Measurements from ENCODE around the gene GPA33.

The GPA33 gene

DNA sequence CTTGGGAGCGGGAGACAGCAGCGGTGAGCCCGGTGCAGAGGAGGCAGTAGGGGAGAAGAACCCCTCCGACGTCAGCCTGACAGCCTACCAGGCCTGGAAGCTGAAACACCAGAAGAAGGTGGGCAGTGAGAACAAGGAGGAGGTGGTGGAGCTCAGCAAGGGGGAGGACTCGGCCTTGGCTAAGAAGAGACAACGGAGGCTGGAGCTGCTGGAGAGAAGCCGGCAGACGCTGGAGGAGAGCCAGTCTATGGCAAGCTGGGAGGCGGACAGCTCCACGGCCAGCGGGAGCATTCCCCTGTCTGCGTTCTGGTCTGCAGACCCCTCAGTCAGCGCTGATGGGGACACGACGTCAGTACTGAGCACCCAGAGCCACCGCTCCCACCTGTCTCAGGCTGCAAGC is 36.6 kb upstream of the GPA33 start:
- Histone ChIP-seq H2AFZ (ENCODE audit: low read depth, low read length, severe bottlenecking) (no peak overlapping the region), H3K9me2 (replicated peaks; ENCODE audit: insufficient read depth, low read length) (no peaks in the 10 kb centered on the region), H3K4me2 (ENCODE audit: low read depth, low read length, poor library complexity, severe bottlenecking) (no peak overlapping the region), H4K20me1 (ENCODE audit: low read depth, low read length) (no peaks in the 10 kb centered on the region), H3K27me3 (ENCODE audit: low read length) (no peaks in the 10 kb centered on the region), H3K9me3 (ENCODE audit: insufficient read depth, low read length) (no peaks in the 10 kb centered on the region), H3K27ac (ENCODE audit: low read depth, low read length) (no peak overlapping the region), H3K4me3 (ENCODE audit: insufficient read depth, low read length, poor library complexity, severe bottlenecking) (no peak overlapping the region), H3K9ac (ENCODE audit: low read length) (no peak overlapping the region), H3K79me2 (ENCODE audit: insufficient read depth, low read length) (no peaks in the 10 kb centered on the region), H3F3A (ENCODE audit: insufficient read depth) (no peaks in the 10 kb centered on the region), H3K36me3 (ENCODE audit: low read length) (no peaks in the 10 kb centered on the region)
- no peak for TF ChIP-seq EZH2phosphoT487 (conservative IDR thresholded peaks at IDR 0.05; ENCODE audit: low read length)
- TF ChIP-seq CTCF (IDR thresholded peaks at IDR 0.05; ENCODE audit: insufficient read depth, low read length, poor library complexity, severe bottlenecking): no peak

GRCh38 chr1:167126317-167126716 is 36.1 kb upstream of the GPA33 start:
- H4K20me1 ChIP-seq (ENCODE audit: low read depth, low read length): no peaks in the 10 kb centered on the region
- H3K79me2 ChIP-seq (ENCODE audit: insufficient read depth, low read length): no peaks in the 10 kb centered on the region
- no peaks in the 10 kb centered on the region for H3K27me3 ChIP-seq (ENCODE audit: low read length)
- H3F3A ChIP-seq (ENCODE audit: insufficient read depth): no peaks in the 10 kb centered on the region
- H3K36me3 ChIP-seq (ENCODE audit: low read length): no peaks in the 10 kb centered on the region
- H2AFZ ChIP-seq (ENCODE audit: low read depth, low read length, severe bottlenecking): no peak overlapping the region
- H3K9me2 ChIP-seq (replicated peaks; ENCODE audit: insufficient read depth, low read length): no peaks in the 10 kb centered on the region
- H3K9ac ChIP-seq (ENCODE audit: low read length): no peak overlapping the region
- no peak overlapping the region for H3K4me2 ChIP-seq (ENCODE audit: low read depth, low read length, poor library complexity, severe bottlenecking)
- no peak overlapping the region for H3K4me3 ChIP-seq (ENCODE audit: insufficient read depth, low read length, poor library complexity, severe bottlenecking)
- H3K27ac ChIP-seq (ENCODE audit: low read depth, low read length): no peak overlapping the region
- no peak for TF ChIP-seq CTCF (IDR thresholded peaks at IDR 0.05; ENCODE audit: insufficient read depth, low read length, poor library complexity, severe bottlenecking)
- H3K9me3 ChIP-seq (ENCODE audit: insufficient read depth, low read length): no peaks in the 10 kb centered on the region

DNA sequence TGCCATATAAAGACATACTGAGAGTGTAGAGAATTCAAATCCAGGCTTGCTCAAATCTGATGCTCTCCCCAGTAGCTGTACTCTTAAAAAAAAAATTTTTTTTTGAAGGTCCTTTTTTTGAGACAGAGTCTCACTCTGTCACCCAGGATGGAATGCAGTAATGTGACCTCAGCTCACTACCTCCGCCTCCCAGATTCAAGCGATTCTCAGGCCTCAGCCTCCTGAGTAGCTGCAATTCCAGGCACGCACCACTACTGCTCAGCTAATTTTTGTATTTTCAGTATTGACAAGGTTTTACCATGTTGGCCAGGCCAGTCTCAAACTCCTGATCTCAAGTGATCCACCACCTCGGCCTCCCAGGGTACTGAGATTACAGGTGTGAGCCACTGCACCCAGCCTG is 32.4 kb upstream of the GPA33 start:
- Histone ChIP-seq H4K20me1 (ENCODE audit: low read depth, low read length) (no peaks in the 10 kb centered on the region), H3K27ac (ENCODE audit: low read depth, low read length) (no peak overlapping the region), H3K4me2 (ENCODE audit: low read depth, low read length, poor library complexity, severe bottlenecking) (no peak overlapping the region), H3K9me3 (ENCODE audit: insufficient read depth, low read length) (no peaks in the 10 kb centered on the region), H3K27me3 (ENCODE audit: low read length) (no peaks in the 10 kb centered on the region), H3F3A (ENCODE audit: insufficient read depth) (no peaks in the 10 kb centered on the region), H3K36me3 (ENCODE audit: low read length) (no peaks in the 10 kb centered on the region), H2AFZ (ENCODE audit: low read depth, low read length, severe bottlenecking) (no peak overlapping the region), H3K9ac (ENCODE audit: low read length) (no peak overlapping the region), H3K9me2 (replicated peaks; ENCODE audit: insufficient read depth, low read length) (no peaks in the 10 kb centered on the region), H3K79me2 (ENCODE audit: insufficient read depth, low read length) (no peaks in the 10 kb centered on the region), H3K4me3 (ENCODE audit: insufficient read depth, low read length, poor library complexity, severe bottlenecking) (no peak overlapping the region)
- no peak for TF ChIP-seq CTCF (IDR thresholded peaks at IDR 0.05; ENCODE audit: insufficient read depth, low read length, poor library complexity, severe bottlenecking)
- TF ChIP-seq EZH2phosphoT487 (conservative IDR thresholded peaks at IDR 0.05; ENCODE audit: low read length): no peak

DNA sequence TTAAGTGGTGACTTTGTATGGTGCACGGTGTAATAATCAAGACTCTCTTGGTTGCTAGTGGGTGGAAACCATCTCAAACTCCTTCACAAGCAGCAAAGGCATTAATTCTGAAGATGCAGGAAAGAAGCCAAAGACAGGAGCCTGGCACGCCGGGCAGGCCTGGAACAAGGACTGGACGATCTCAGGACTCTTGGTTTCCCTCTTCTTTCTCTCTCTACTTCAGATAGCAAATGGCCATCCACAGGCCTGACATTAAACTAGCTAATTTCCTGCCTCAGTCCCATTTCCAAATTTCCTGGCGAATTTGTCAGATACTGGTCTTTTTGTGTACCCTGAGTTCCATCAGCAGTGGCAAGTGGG is 31.9 kb upstream of the GPA33 start:
- no peak overlapping the region for H3K9ac ChIP-seq (ENCODE audit: low read length)
- no peaks in the 10 kb centered on the region for H3K9me3 ChIP-seq (ENCODE audit: insufficient read depth, low read length)
- H3K36me3 ChIP-seq (ENCODE audit: low read length): no peaks in the 10 kb centered on the region
- no peak overlapping the region for H3K27ac ChIP-seq (ENCODE audit: low read depth, low read length)
- H2AFZ ChIP-seq (ENCODE audit: low read depth, low read length, severe bottlenecking): no peak overlapping the region
- no peaks in the 10 kb centered on the region for H3F3A ChIP-seq (ENCODE audit: insufficient read depth)
- H3K9me2 ChIP-seq (replicated peaks; ENCODE audit: insufficient read depth, low read length): no peaks in the 10 kb centered on the region
- H3K27me3 ChIP-seq (ENCODE audit: low read length): no peaks in the 10 kb centered on the region
- H3K4me3 ChIP-seq (ENCODE audit: insufficient read depth, low read length, poor library complexity, severe bottlenecking): no peak overlapping the region
- no peak for TF ChIP-seq CTCF (IDR thresholded peaks at IDR 0.05; ENCODE audit: insufficient read depth, low read length, poor library complexity, severe bottlenecking)
- TF ChIP-seq EZH2phosphoT487 (conservative IDR thresholded peaks at IDR 0.05; ENCODE audit: low read length): no peak
- H4K20me1 ChIP-seq (ENCODE audit: low read depth, low read length): no peaks in the 10 kb centered on the region
- H3K79me2 ChIP-seq (ENCODE audit: insufficient read depth, low read length): no peaks in the 10 kb centered on the region
- H3K4me2 ChIP-seq (ENCODE audit: low read depth, low read length, poor library complexity, severe bottlenecking): no peak overlapping the region

Data from SU-DHL-6 (cell line).